Gastroesophageal sphincter (tissue), 3 donors: Measurements from ENCODE around the gene NBEA.

Experiments
- EP300 ChIP-seq: sonication (generic); formaldehyde crosslinking; IDR thresholded peaks from one replicate; pipeline ENCODE4 v1.6.1; 2017; ENCODE audit warnings: antibody characterized with exemption, mild to moderate bottlenecking
- TF ChIP-seq, protein P1 (sequence below), 4 experiments: fragments of 200-600 bp in 2 of 4; fragments of 450-650 bp in 2 of 4; sonication (generic) in 1 of 4; IDR thresholded peaks; one replicate each; pipeline ENCODE4 v1.5.1; 2017 to 2019; ENCODE audit warnings: antibody characterized with exemption in 4 of 4, mild to moderate bottlenecking in 2 of 4, moderate library complexity in 2 of 4

DNA sequence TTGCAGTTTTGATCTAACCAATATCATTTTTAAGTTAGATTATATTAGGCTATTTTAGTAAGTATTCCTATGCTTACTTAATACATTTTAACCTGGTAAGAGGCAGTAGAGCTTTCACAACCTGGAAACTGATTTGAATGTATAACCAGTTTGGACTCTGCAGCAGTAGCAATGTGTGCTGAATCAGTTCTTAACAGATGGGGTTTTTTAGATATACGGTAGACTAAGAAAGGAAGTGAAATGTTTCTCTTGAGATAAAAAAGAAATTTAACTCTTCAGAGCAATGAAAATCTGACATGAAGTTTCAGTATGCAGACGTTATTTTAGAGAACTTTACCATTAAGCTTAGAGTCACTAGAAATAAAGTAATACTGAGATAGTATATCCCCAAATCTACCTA, 2.7 kb downstream of the NBEA start:
- TF ChIP-seq EP300 = no peak
- TF ChIP-seq, protein P1, sequence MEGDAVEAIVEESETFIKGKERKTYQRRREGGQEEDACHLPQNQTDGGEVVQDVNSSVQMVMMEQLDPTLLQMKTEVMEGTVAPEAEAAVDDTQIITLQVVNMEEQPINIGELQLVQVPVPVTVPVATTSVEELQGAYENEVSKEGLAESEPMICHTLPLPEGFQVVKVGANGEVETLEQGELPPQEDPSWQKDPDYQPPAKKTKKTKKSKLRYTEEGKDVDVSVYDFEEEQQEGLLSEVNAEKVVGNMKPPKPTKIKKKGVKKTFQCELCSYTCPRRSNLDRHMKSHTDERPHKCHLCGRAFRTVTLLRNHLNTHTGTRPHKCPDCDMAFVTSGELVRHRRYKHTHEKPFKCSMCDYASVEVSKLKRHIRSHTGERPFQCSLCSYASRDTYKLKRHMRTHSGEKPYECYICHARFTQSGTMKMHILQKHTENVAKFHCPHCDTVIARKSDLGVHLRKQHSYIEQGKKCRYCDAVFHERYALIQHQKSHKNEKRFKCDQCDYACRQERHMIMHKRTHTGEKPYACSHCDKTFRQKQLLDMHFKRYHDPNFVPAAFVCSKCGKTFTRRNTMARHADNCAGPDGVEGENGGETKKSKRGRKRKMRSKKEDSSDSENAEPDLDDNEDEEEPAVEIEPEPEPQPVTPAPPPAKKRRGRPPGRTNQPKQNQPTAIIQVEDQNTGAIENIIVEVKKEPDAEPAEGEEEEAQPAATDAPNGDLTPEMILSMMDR (IDR thresholded peaks at IDR 0.05) = no peak
